Measurements from ENCODE around the gene EML4. TPM values are rescaled to one million over a fixed set of nuclear protein-coding genes. Genes with fewer than 3 reads are reported as not detected.
A peak's percentile ranks its signal among the peaks of the same experiment; 100 is the strongest.

The EML4 gene
- total and polyA plus RNA-seq, 9 of the 15 experiments (the other 6 are each of a cell fraction or from before 2014, with no cell fraction given): 14.7 to 48.3 (median 36.5) TPM

GRCh38 chr2:42223855-42224268, 54.7 kb downstream of the EML4 start:
- CTCF ChIA-PET (ENCODE audit: low intra/inter-chr PET ratio): no interaction called here
- peaks cover 8% of the 10 kb centered on the region; the same call in 2 of the 3 replicates for H3K79me2 ChIP-seq (ENCODE audit: control insufficient read depth, insufficient read depth, low read length)
- intact Hi-C loops (cut with micrococcal nuclease) (no loop called here), in situ Hi-C loops (cut with MboI) (loop anchor here (25.0 kb wide), 1 partner anchor 362 kb away; no protein-coding TSS in a partner anchor)
- FAIRE-seq (no peak), DNase-seq (ENCODE audit: extremely low read depth in 1 of 4, low spot score in 3 of 4) (no peak), ATAC-seq (0 out of 3 replicates have a peak, but pooled peaks have one; percentile 37)
- POLR2A ChIA-PET: interaction anchor here (0.6 to 1.0 kb wide), 3 partner anchors 10 to 34 kb away, joined by 3 to 6 read pairs (median 3); no protein-coding TSS in a partner anchor
- no peak overlapping the region for H3K4me3 ChIP-seq
- H3K27me3 ChIP-seq (ENCODE audit: control insufficient read depth in 2 of 2, insufficient read depth in 2 of 2, low read length in 2 of 2): no peaks in the 10 kb centered on the region
- H3K36me3 ChIP-seq (ENCODE audit: control insufficient read depth, insufficient read depth, low read length): no peaks in the 10 kb centered on the region
- 33% methylated on average over 2 of the region's 2 CpGs for WGBS (ENCODE audit: insufficient coverage, low coverage, missing lambda C conversion rate)
- H3K4me1 ChIP-seq (replicated peaks in 1 of 2; ENCODE audit: control insufficient read depth in 2 of 2, insufficient read depth in 2 of 2, low read length in 2 of 2): no peaks in the 10 kb centered on the region
- H3K9ac ChIP-seq (ENCODE audit: insufficient read depth in 1 of 2, low read depth in 2 of 2, low read length in 2 of 2): no peak overlapping the region
- no TSS peak for BruUV-seq (replicated peaks)
- no peak overlapping the region for H3K4me2 ChIP-seq (ENCODE audit: insufficient read depth, low read length)
- H4K20me1 ChIP-seq (replicated peaks; ENCODE audit: control insufficient read depth, insufficient read depth, low read length): no peaks in the 10 kb centered on the region; the same call in 1 of the 2 replicates
- no peak overlapping the region for H3K27ac ChIP-seq (ENCODE audit: extremely low read depth, low read depth, low read length)
- no peaks in the 10 kb centered on the region for H3K9me1 ChIP-seq (ENCODE audit: control insufficient read depth, insufficient read depth, low read length)
- TF ChIP-seq SAFB (IDR thresholded peaks at IDR 0.05; ENCODE audit: borderline replicate concordance, low read depth, low read length) (no peak), SPI1 (IDR thresholded peaks at IDR 0.05; ENCODE audit: borderline replicate concordance, low read depth, low read length) (peak; percentile 74)
- H3K9me3 ChIP-seq (replicated peaks; ENCODE audit: control insufficient read depth, insufficient read depth, low read depth, low read length): no peaks in the 10 kb centered on the region
- no peak overlapping the region for H2AFZ ChIP-seq (ENCODE audit: low read depth, low read length)

- ATAC-seq (peak; percentile 25; the same call in 1 of the 3 replicates), FAIRE-seq (no peak), DNase-seq (ENCODE audit: extremely low read depth in 1 of 4, low spot score in 3 of 4) (no peak)
- Histone ChIP-seq H3K9ac (ENCODE audit: insufficient read depth in 1 of 2, low read depth in 2 of 2, low read length in 2 of 2) (no peak overlapping the region), H2AFZ (ENCODE audit: low read depth, low read length) (no peak overlapping the region), H3K9me3 (replicated peaks; ENCODE audit: control insufficient read depth, insufficient read depth, low read depth, low read length) (no peaks in the 10 kb centered on the region), H3K9me1 (ENCODE audit: control insufficient read depth, insufficient read depth, low read length) (no peaks in the 10 kb centered on the region), H3K4me2 (ENCODE audit: insufficient read depth, low read length) (no peak overlapping the region), H3K27me3 (ENCODE audit: control insufficient read depth in 2 of 2, insufficient read depth in 2 of 2, low read length in 2 of 2) (no peaks in the 10 kb centered on the region), H4K20me1 (replicated peaks; ENCODE audit: control insufficient read depth, insufficient read depth, low read length) (no peaks in the 10 kb centered on the region; the same call in 1 of the 2 replicates), H3K27ac (ENCODE audit: extremely low read depth, low read depth, low read length) (no peak overlapping the region), H3K36me3 (ENCODE audit: control insufficient read depth, insufficient read depth, low read length) (no peaks in the 10 kb centered on the region), H3K4me3 (no peak overlapping the region), H3K4me1 (replicated peaks in 1 of 2; ENCODE audit: control insufficient read depth in 2 of 2, insufficient read depth in 2 of 2, low read length in 2 of 2) (no peaks in the 10 kb centered on the region), H3K79me2 (ENCODE audit: control insufficient read depth, insufficient read depth, low read length) (peaks cover 7% of the 10 kb centered on the region; the same call in 2 of the 3 replicates)
- CTCF ChIA-PET (ENCODE audit: low intra/inter-chr PET ratio): no interaction called here
- WGBS (ENCODE audit: insufficient coverage, low coverage, missing lambda C conversion rate): 71% methylated on average over 4 of the region's 4 CpGs
- POLR2A ChIA-PET: no interaction called here
- in situ Hi-C loops (cut with MboI) (loop anchor here (25.0 kb wide), 1 partner anchor 362 kb away; no protein-coding TSS in a partner anchor), intact Hi-C loops (cut with micrococcal nuclease) (no loop called here)
- no TSS peak for BruUV-seq (replicated peaks)
- TF ChIP-seq ZNF347 (CRISPR knock-in tag; IDR thresholded peaks at IDR 0.05; ENCODE audit: low read depth) (no peak), BMI1 (IDR thresholded peaks at IDR 0.05; ENCODE audit: low read length) (no peak), ZNF408 (CRISPR knock-in tag; IDR thresholded peaks at IDR 0.05; ENCODE audit: low read depth) (no peak), CEBPB (tag; IDR thresholded peaks at IDR 0.05) (peak; percentile 30; the same call in 1 of the 2 replicates), ZNF668 (CRISPR knock-in tag; IDR thresholded peaks at IDR 0.05) (no peak), PKNOX1 (IDR thresholded peaks at IDR 0.05) (no peak), ZNF311 (CRISPR knock-in tag; IDR thresholded peaks at IDR 0.05) (no peak)
Observed at GRCh38 chr2:42224422-42225067, 55.4 kb downstream of the EML4 start.
